ENCODE data around the gene TXNDC11. TPM values are rescaled to one million over a fixed set of nuclear protein-coding genes. Genes with fewer than 3 reads are reported as not detected.
"Not testable (repeated sequence)": the region's sequence is repeated elsewhere in the genome, so short reads cannot be mapped to it uniquely, and the experiment has no call there.

Gene TXNDC11
- 17.0 and 17.6 TPM in 2 replicates for total RNA-seq (2021)
- percentile 78 among the genes with signal in this experiment for Bru-seq, nascent RNA
- percentile 68 among the genes with signal in this experiment for BruChase-seq, experiment 1, labeled RNA remaining after a 2-hour chase
- BruChase-seq, experiment 2, labeled RNA remaining after a 6-hour chase = percentile 68 among the genes with signal in this experiment
- long read RNA-seq, transcript TXNDC11-201 (12 exons, 3,140 nt) = major isoform, 28 of 49 reads
- long read RNA-seq, partial matches to known transcripts = 8 of 49 reads
- long read RNA-seq, other reads (novel, unspliced or antisense) = 13 of 49 reads

- H3K27me3 ChIP-seq (replicated peaks; ENCODE audit: insufficient read depth, low read depth, low read length, poor library complexity) = no peaks in the 10 kb centered on the region
- peak within 1 kb of the TSS; percentile 87 for H3K27ac ChIP-seq (ENCODE audit: low read depth, low read length, poor library complexity, severe bottlenecking)
- peak; percentile 98 for DNase-seq (ENCODE audit: low spot score)
- BruUV-seq (replicated peaks) = no TSS peak
- no peaks in the 10 kb centered on the region for H3K9me3 ChIP-seq (ENCODE audit: low read depth, low read length, poor library complexity, severe bottlenecking)
- no peak for TF ChIP-seq CTCF (conservative IDR thresholded peaks at IDR 0.05; ENCODE audit: low read depth, low read length)
- no peak for TF ChIP-seq EZH2 (IDR thresholded peaks at IDR 0.05; ENCODE audit: borderline replicate concordance, low read depth, low read length, poor library complexity, severe bottlenecking)
- peaks cover 12% of the 10 kb centered on the region for H3K4me1 ChIP-seq (ENCODE audit: insufficient read depth, low read length, poor library complexity, severe bottlenecking)
- intact Hi-C loops (cut with micrococcal nuclease; ENCODE audit: unreplicated experiment) = no loop called here
- ChIA-PET POLR2A (ENCODE audit: low non-redundant PET) (interaction anchor here (0.6 to 0.8 kb wide), 5 partner anchors 25 to 354 kb away, joined by 3 to 8 read pairs (median 3); no protein-coding TSS in a partner anchor), CTCF (interaction anchor here (0.5 to 0.7 kb wide), 2 partner anchors 54 to 789 kb away, joined by 3 read pairs; partner anchors contain the start of gene ZC3H7A)
- no peaks in the 10 kb centered on the region for H3K36me3 ChIP-seq (ENCODE audit: insufficient read depth, low read length, poor library complexity, severe bottlenecking)
- H3K4me3 ChIP-seq (ENCODE audit: low read depth, low read length, poor library complexity, severe bottlenecking) = peak within 1 kb of the TSS; percentile 79
Observed at GRCh38 chr16:11742536-11743307, at the start of gene TXNDC11. Gene TXNDC11, minus strand, starts transcription at chr16:11742857. Its CDS starts 127 bp downstream, at chr16:11742730.

- peaks cover 9% of the 10 kb centered on the region for H3K4me1 ChIP-seq (ENCODE audit: insufficient read depth, low read length, poor library complexity, severe bottlenecking)
- no peak overlapping the region for H3K4me3 ChIP-seq (ENCODE audit: low read depth, low read length, poor library complexity, severe bottlenecking)
- no peak for TF ChIP-seq EZH2 (IDR thresholded peaks at IDR 0.05; ENCODE audit: borderline replicate concordance, low read depth, low read length, poor library complexity, severe bottlenecking)
- TF ChIP-seq CTCF (conservative IDR thresholded peaks at IDR 0.05; ENCODE audit: low read depth, low read length) = no peak
- H3K27ac ChIP-seq (ENCODE audit: low read depth, low read length, poor library complexity, severe bottlenecking) = peak overlapping the region; percentile 17
- POLR2A ChIA-PET (ENCODE audit: low non-redundant PET) = interaction anchor here (0.7 kb wide), 1 partner anchor 11 kb away, joined by 4 read pairs; no protein-coding TSS in a partner anchor
- no peaks in the 10 kb centered on the region for H3K9me3 ChIP-seq (ENCODE audit: low read depth, low read length, poor library complexity, severe bottlenecking)
- intact Hi-C loops (cut with micrococcal nuclease; ENCODE audit: unreplicated experiment) = loop anchor here (10.0 kb wide), 1 partner anchor 274 kb away; no protein-coding TSS in a partner anchor
- CTCF ChIA-PET = no interaction called here
- no peaks in the 10 kb centered on the region for H3K27me3 ChIP-seq (replicated peaks; ENCODE audit: insufficient read depth, low read depth, low read length, poor library complexity)
- H3K36me3 ChIP-seq (ENCODE audit: insufficient read depth, low read length, poor library complexity, severe bottlenecking) = peaks cover 17% of the 10 kb centered on the region
- DNase-seq (ENCODE audit: low spot score) = no peak
- no TSS peak for BruUV-seq (replicated peaks)
Observed at GRCh38 chr16:11791144-11791828, 48.6 kb upstream of the TXNDC11 start.

GRCh38 chr16:11788914-11789313, 46.3 kb upstream of the TXNDC11 start:
- intact Hi-C loops (cut with micrococcal nuclease; ENCODE audit: unreplicated experiment) = no loop called here
- TF ChIP-seq CTCF (conservative IDR thresholded peaks at IDR 0.05; ENCODE audit: low read depth, low read length) (no peak), EZH2 (IDR thresholded peaks at IDR 0.05; ENCODE audit: borderline replicate concordance, low read depth, low read length, poor library complexity, severe bottlenecking) (no peak)
- no TSS peak for BruUV-seq (replicated peaks)
- H3K4me1 ChIP-seq (ENCODE audit: insufficient read depth, low read length, poor library complexity, severe bottlenecking) = peaks cover 10% of the 10 kb centered on the region
- H3K27ac ChIP-seq (ENCODE audit: low read depth, low read length, poor library complexity, severe bottlenecking) = no peak overlapping the region
- H3K27me3 ChIP-seq (replicated peaks; ENCODE audit: insufficient read depth, low read depth, low read length, poor library complexity) = no peaks in the 10 kb centered on the region
- no peak overlapping the region for H3K4me3 ChIP-seq (ENCODE audit: low read depth, low read length, poor library complexity, severe bottlenecking)
- peaks cover 10% of the 10 kb centered on the region for H3K36me3 ChIP-seq (ENCODE audit: insufficient read depth, low read length, poor library complexity, severe bottlenecking)
- DNase-seq (ENCODE audit: low spot score) = no peak
- H3K9me3 ChIP-seq (ENCODE audit: low read depth, low read length, poor library complexity, severe bottlenecking) = no peaks in the 10 kb centered on the region
- ChIA-PET POLR2A (ENCODE audit: low non-redundant PET) (no interaction called here), CTCF (no interaction called here)

GRCh38 chr16:11784980-11785599, 42.4 kb upstream of the TXNDC11 start:
- H3K4me1 ChIP-seq (ENCODE audit: insufficient read depth, low read length, poor library complexity, severe bottlenecking) = peaks cover 40% of the 10 kb centered on the region
- intact Hi-C loops (cut with micrococcal nuclease; ENCODE audit: unreplicated experiment); H3K4me3 ChIP-seq (ENCODE audit: low read depth, low read length, poor library complexity, severe bottlenecking); DNase-seq (ENCODE audit: low spot score); POLR2A ChIA-PET (ENCODE audit: low non-redundant PET); H3K27me3 ChIP-seq (replicated peaks; ENCODE audit: insufficient read depth, low read depth, low read length, poor library complexity); H3K9me3 ChIP-seq (ENCODE audit: low read depth, low read length, poor library complexity, severe bottlenecking); H3K27ac ChIP-seq (ENCODE audit: low read depth, low read length, poor library complexity, severe bottlenecking); H3K36me3 ChIP-seq (ENCODE audit: insufficient read depth, low read length, poor library complexity, severe bottlenecking); BruUV-seq (replicated peaks): not testable (repeated sequence)
- CTCF ChIA-PET = interaction anchor here (0.6 kb wide), 1 partner anchor 163 kb away, joined by 16 read pairs; no protein-coding TSS in a partner anchor
